ENCODE data around the gene SEC14L5.

DNA sequence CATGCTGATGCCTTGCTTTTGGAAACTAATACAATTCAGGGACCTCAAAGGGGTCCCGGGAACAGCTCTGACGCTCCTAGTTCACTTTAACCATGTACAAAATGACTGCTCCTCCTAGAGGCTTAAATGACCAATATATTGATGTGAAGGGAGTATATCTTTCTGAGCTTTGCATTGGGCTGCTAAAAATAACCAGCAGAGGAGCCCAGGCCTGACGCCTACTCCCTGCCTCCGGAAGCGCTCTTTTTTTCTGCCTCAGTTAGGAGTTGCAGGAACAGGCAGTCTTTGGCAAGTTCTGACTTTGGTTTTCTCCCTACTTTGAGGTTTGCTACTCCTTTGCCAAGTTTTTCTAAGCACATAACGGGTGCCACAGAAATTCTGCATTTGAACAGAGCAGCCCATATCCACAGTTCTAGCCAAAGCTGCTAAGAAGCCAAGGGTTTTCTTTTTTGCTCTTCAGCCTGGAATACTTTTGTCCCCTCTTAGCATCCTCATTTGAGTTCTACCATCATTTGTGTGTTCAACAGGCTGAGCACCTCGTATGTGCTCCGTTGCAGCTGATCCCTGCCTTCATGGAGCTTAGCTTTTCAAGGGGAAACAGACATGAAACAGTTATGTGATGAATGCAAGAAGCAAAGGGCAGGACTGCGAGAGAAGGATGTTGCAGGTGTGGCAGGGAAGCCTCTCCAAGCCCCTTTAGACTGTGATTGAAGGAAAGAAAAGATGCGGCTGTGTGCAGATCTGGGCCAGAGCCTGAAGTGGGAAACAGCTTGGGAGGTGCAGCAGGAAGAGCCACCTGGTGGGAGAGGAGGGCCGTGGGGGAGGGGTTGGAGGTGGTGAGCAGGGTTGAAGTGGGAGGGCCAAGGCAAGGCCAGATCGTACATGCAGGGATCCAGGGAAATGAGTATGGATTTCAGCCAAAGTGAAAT lies 78.4 kb downstream of the SEC14L5 start:
- TF ChIP-seq, protein P1, sequence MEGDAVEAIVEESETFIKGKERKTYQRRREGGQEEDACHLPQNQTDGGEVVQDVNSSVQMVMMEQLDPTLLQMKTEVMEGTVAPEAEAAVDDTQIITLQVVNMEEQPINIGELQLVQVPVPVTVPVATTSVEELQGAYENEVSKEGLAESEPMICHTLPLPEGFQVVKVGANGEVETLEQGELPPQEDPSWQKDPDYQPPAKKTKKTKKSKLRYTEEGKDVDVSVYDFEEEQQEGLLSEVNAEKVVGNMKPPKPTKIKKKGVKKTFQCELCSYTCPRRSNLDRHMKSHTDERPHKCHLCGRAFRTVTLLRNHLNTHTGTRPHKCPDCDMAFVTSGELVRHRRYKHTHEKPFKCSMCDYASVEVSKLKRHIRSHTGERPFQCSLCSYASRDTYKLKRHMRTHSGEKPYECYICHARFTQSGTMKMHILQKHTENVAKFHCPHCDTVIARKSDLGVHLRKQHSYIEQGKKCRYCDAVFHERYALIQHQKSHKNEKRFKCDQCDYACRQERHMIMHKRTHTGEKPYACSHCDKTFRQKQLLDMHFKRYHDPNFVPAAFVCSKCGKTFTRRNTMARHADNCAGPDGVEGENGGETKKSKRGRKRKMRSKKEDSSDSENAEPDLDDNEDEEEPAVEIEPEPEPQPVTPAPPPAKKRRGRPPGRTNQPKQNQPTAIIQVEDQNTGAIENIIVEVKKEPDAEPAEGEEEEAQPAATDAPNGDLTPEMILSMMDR (IDR thresholded peaks at IDR 0.05; ENCODE audit: low read depth, low read length): no peak
- TF ChIP-seq EZH2phosphoT487 (IDR thresholded peaks at IDR 0.05; ENCODE audit: low read depth): no peak

All from OCI-LY3 (cell line).